CD4-positive, alpha-beta T cell treated with Interleukin-4 for 4 hours (primary cell): Measurements from ENCODE around the gene CCDC85B.

Experiments used
- DNase-seq: peaks from one replicate; pipeline ENCODE4 v3.0.0-alpha.2; 2020

CCDC85B gene

GRCh38 chr11:65869643-65870306, 20.7 kb upstream of the CCDC85B start:
- DNase-seq, result no peak

GRCh38 chr11:65870307-65870658, 20.2 kb upstream of the CCDC85B start:
- DNase-seq, result no peak

- no peak for DNase-seq
These were observed 19.5 kb upstream of the CCDC85B start for GRCh38 chr11:65870706-65871681.

DNA sequence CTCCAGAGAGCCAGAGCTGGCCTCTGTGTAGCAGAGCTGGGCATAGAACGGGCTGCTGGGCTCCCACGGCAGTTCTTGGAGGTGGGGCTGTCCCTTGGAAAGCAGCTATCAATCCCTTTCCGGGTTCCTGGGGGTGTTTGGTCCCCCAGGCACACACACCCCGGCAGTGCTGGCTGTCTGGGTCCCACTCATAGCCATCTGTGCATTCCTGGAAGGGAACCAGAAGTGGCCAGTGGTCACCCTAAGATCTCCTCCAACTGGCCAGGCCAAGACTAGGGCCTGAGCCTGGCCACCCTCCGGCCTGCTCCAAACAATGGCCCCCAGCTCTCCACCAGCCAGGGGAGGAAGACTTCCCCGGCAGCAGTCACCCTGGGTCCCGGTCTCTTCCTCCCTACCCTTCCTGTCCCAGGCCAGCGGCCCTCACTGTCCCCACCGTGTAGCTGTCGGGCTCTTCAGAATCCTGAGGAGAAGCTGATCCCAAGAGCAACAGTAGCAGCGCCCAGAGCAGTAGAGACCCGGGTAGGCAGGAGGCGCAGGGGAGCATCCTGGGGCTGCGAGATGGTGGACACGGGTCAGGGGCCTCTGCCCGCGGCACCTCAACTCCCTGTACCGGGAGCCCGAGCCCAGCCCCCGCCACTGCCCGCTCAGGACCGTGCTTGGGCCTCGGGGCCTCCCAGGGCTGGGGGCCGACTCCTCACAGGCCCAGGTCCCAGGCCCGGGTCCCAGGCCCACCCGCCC, 18.5 kb upstream of the CCDC85B start:
- no peak for DNase-seq

- DNase-seq, result no peak
These were observed 17.7 kb upstream of the CCDC85B start, which contains the start of gene EFEMP2 for GRCh38 chr11:65872586-65873317. EFEMP2 (minus strand) TSS chr11:65872800; CDS start chr11:65872354, 446 bp downstream.

GRCh38 chr11:65873318-65874156, 16.9 kb upstream of the CCDC85B start:
- DNase-seq, result peak; percentile 92

GRCh38 chr11:65879617-65880016, 10.9 kb upstream of the CCDC85B start, which contains the start of gene CTSW:
CTSW (plus strand) TSS chr11:65879837; CDS start chr11:65879855, 18 bp downstream.
- DNase-seq, result peak; percentile 56

DNA sequence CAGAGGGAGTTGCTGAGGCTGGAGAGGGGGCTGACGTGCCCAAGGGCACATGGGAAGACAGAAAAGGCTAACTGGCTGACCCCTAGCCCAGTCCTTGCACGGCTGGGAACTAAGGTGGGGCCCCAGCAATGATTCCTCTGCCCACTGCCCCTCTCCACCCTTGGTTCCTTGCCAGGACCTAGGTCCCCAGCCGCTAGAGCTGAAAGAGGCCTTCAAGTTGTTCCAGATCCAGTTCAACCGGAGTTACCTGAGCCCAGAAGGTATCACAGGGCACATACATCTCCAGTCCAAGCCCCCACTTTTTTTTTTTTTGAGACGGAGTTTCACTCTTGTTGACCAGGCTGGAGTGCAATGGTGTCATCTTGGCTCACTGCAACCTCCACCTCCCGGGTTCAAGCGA, 10.4 kb upstream of the CCDC85B start:
- DNase-seq, result no peak

GRCh38 chr11:65880844-65881421, 9.5 kb upstream of the CCDC85B start:
- DNase-seq, result peak; percentile 18

GRCh38 chr11:65882120-65883057, 8.1 kb upstream of the CCDC85B start:
- DNase-seq, result no peak

DNA sequence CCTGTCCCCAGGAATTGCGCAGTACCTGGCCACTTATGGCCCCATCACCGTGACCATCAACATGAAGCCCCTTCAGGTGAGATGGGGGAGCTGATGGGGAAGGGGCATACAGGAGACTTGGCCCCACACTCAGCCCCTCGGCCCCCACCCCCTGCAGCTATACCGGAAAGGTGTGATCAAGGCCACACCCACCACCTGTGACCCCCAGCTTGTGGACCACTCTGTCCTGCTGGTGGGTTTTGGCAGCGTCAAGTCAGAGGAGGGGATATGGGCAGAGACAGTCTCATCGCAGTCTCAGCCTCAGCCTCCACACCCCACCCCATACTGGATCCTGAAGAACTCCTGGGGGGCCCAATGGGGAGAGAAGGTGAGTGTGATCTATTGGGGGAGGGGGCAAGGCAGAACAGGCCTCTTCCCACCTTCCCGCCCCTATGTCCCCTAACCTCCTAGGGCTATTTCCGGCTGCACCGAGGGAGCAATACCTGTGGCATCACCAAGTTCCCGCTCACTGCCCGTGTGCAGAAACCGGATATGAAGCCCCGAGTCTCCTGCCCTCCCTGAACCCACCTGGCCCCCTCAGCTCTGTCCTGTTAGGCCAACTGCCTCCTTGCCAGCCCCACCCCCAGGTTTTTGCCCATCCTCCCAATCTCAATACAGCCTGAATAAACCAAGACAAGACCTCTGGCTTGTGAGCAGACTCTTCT, 7.3 kb upstream of the CCDC85B start:
- DNase-seq, result no peak

GRCh38 chr11:65883786-65884715, 6.4 kb upstream of the CCDC85B start:
- DNase-seq, result no peak

DNA sequence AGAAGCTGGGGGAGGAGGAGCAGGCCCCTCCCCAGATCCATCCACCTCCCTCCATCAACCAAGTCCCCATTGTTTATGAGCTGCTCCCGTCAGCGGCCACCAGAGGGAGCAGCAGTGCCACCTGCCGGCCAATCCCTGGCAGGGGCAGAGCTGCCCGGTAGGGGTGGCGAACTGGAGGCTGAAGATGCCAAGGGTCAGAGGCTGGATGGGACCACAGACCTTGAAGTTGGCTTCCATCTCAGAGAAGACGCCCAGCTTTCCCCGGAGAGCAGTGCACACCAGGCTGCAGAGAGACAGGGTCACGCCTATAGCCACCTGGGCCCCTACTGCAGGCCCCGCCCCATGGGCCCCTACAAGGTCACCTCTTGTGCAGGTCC, 5.8 kb upstream of the CCDC85B start:
- peak; percentile 79 for DNase-seq

- DNase-seq, result no peak
These were observed 5.2 kb upstream of the CCDC85B start for GRCh38 chr11:65885231-65885630.

GRCh38 chr11:65885808-65886536, 4.5 kb upstream of the CCDC85B start:
- no peak for DNase-seq

DNA sequence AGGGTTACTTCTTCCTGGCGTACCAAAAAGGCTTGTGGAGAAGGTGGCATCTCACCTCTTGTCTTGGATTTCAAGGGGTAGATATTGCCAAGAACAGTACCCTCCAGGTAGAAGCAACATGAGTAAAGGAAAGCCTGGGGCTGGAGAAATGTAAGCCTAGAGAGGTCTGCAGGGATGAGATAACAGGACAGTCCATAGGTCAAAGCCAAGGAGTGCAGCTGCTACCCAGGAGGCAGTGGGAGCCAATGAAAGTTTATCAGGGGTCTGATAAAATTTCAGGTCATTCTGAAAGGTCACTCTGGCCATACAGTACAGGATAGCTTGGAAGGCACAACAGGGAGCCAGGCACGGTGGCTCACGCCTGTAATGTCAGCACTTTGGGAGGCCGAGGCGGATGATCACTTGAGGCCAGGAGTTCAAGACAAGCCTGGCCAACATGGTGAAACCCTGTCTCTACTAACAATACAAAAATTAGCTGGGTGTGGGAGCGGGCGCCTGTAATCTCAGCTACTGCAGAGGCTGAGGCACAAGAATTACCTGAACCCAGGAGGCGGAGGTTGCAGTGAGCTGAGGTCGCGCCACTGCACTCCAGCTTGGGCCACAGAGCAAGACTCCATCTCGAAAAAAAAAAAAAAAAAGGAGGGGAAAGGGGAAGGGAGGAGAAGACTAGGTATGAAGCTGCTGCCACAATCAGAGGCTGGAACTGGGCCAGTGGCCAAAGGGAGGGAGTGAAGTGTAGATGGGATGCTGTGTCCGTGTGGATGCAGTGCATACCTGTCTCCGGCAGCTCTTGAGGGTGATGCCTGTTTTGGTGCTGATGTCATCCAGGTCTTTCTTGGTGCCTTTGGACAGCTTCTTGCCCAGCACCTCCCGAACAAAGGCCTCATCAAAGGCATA, 3.4 kb upstream of the CCDC85B start:
- DNase-seq, result no peak
